Mammary microvascular endothelial cell (primary cell): Measurements from ENCODE around the gene HSPA5. TPM values are rescaled to one million over a fixed set of nuclear protein-coding genes. Genes with fewer than 3 reads are reported as not detected.

Source experiments
- total RNA-seq: library from RNA; depleted of rRNA; stranded (reverse); fragments of >200 nt; gene quantifications from 2 replicates; pipeline ENCODE4 v1.2.3, GENCODE V29; 2015

The HSPA5 gene
- total RNA-seq = 289 and 291 TPM in 2 replicates

GRCh38 chr9:125241000-125241862 is at the start of gene HSPA5:
Gene HSPA5 (minus strand): TSS chr9:125241343. CDS start chr9:125241126, 217 bp downstream.

GRCh38 chr9:125261501-125262293 is 20.6 kb upstream of the HSPA5 start, which contains the start of gene GAPVD1:
Gene GAPVD1 (plus strand): TSS chr9:125261826. CDS start chr9:125298922, 37,096 bp downstream.

GRCh38 chr9:125200216-125201047 is 40.7 kb downstream of the HSPA5 start, which contains the start of gene RABEPK:
Gene RABEPK (plus strand): TSS chr9:125200542. CDS start chr9:125203014, 2,472 bp downstream.

GRCh38 chr9:125189361-125190289 is 51.5 kb downstream of the HSPA5 start, which contains the start of gene PPP6C:
Gene PPP6C (minus strand): TSS chr9:125189803. CDS start chr9:125189718, 85 bp downstream.

Other genes starting within 250 kb of the HSPA5 start
- gene SCAI, start 97.8 kb downstream of the HSPA5 start, total RNA-seq = 2.1 and 4.5 TPM in 2 replicates
- gene PPP6C, start 51.5 kb downstream of the HSPA5 start, total RNA-seq = 24.2 and 30.7 TPM in 2 replicates
- 24.2 and 25.4 TPM in 2 replicates for gene RABEPK, start 40.8 kb downstream of the HSPA5 start, total RNA-seq
- gene GAPVD1, start 20.5 kb upstream of the HSPA5 start, total RNA-seq = 30.6 and 31.1 TPM in 2 replicates